GM10847 (cell line): ENCODE measurements around the gene BABAM2.

Experiments used
- POLR2A ChIP-seq: IDR thresholded peaks from 2 replicates; pipeline ENCODE4 v1.6.1; 2011; ENCODE audit not compliant: insufficient read length; ENCODE audit errors: extremely low read depth

Gene BABAM2

DNA sequence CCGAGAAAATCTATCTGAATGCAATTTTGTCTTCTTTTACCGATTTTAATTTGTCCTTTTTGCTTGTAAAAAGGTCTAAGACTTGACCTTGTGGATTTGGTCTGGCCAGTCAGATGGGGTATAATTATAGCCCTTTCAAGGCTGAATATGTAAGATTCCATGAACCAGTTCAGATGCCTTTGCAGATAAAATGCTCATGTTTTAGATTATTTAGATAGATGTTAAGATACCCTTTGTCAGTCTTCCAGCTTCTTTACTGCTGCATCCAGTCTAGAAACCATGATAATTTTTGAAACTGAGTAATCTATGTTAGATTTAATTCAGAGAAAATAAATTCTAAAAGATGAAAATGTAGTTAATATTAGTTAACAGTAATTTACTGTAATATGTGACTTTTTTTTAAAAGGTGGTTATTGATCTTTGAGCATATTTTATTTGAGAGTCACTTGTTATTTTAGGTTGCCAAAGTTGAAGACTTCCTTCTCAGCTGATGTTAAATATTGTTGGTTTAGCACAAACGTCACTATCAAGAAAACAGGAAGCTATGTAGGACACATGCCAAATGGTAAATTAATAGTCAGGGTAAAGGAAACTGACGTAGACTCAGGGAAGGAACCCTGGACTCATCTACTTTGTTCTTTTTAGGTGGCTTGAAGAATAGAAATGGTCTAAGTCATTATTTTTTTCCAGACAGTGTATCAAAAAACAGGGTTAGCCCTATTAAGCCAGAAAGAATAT, 29.8 kb downstream of the BABAM2 start:
- TF ChIP-seq POLR2A = no peak

DNA sequence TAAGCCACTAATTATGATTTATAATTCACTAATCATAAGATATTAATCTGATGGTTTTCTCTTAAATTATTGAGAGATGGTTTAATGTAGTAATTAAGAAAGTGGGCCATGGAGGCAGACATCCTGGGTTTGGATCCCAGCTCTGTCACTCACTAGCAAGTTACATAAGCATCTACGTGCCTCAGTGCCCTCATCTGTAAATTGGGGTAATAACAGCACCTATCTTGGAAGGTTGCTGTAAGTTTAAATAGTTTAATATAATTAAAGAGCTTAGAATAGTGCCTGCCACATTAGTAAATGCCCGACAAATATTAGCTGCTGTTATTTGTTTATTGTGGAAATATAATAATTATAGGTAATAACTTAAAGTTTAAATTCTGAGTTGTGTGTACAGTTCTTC, 30.9 kb downstream of the BABAM2 start:
- TF ChIP-seq POLR2A = no peak

DNA sequence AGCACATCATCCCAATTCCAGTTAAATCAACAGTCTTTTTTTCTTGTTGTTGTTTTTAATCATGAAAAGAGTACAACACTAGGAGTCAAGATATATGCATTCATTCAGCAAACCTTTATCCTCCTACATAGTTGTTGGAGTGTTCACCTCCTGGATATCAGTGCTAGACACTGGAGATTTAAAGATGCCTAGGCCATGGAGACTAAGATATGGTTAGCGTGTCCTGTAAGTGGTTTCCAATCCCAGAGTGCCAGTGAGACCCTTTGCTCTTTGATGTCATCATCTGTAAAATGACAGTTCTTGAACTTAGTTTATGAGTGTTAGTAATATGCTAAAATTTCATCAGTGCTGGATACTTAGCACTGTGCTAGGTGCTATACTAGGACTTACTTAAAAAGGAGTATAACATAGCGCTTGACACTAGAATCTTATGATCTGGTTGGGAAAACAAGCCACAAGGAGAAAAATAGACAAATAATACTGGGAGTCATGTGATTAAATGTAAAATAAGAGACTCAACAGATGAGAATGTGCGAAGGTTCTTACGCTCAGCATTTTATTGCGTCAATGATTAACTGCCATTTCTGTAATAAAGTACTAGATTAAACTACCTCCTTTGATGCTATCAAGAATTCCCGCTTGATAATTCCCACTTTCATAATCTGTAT, 31.5 kb downstream of the BABAM2 start:
- no peak for TF ChIP-seq POLR2A

DNA sequence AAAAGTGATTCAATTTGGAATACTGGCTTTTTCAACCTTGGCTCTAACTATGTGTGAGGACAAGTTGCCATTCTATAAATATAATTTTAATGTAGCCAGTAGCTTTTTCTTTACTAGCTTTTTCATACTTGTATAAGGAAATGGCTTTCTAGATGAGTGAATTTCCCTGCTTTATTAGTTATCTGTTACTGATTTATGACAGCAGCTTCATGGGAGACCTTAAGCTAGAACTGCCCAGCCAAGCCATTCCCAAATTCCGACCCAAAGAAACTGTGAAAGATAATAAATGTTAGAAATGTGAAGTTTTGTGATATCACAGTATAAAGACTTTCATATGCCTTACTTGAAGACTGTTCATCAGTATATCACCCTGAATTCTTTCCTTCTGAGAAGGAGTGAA, 32.3 kb downstream of the BABAM2 start:
- TF ChIP-seq POLR2A = no peak

DNA sequence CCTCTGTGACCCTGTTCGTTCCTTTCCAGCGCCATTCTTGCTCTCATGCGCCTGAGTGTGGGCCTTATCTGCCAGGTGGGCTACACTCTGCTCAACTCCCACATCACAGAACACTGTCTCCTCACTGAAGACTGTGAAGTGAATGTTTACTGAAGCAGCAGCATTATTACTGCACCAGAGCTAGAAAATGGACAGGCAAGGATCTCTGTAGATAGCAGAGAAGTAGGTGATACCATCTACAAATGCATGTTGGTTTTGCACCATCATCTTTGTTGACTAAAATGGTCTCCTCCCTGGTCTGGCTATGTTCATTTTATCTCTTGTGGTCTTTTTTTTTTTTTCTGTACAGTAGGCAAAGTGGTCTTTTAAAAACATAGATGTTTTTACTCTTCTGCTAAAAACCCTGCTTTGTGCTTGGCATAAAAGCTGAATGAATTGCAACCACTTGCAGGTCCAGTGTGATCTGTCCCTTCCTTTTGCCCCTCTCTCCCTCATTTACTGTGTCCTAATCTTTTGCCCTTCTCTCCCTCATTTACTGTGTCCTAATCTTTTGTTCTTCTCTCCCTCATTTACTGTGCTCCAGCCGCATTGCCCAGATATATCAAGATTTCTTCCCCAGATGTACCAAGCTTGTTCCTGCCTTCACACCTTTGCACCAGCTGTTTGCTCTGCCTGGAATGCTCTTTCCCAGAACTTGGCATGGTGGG, 35.4 kb downstream of the BABAM2 start:
- TF ChIP-seq POLR2A = no peak

DNA sequence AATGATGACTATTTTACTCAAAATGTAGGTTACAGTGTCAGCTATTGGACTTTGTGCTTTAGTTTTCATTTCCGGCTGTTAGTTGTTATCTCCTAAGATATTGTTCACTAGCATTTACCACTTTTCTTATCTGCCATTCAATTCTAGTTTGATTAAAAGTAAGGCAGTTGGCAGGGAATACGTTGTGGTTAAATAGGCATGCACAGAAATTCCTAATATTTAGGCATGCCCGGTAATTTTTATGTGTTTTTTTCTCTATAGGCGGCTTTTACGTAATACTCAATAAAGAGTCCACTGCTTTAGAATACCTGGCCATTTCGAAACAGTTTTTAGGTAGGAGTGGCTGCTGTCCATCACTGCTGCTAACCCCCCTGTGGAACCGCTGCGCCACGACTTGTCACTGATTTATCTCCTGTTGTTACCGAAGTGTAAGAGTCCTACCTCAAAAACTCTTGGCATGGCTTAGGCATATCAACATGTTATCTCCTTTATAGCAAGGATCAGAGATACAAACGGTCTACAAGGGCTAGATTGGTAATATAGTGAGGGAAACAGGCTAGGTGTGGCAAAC, 39.5 kb downstream of the BABAM2 start:
- TF ChIP-seq POLR2A = no peak

DNA sequence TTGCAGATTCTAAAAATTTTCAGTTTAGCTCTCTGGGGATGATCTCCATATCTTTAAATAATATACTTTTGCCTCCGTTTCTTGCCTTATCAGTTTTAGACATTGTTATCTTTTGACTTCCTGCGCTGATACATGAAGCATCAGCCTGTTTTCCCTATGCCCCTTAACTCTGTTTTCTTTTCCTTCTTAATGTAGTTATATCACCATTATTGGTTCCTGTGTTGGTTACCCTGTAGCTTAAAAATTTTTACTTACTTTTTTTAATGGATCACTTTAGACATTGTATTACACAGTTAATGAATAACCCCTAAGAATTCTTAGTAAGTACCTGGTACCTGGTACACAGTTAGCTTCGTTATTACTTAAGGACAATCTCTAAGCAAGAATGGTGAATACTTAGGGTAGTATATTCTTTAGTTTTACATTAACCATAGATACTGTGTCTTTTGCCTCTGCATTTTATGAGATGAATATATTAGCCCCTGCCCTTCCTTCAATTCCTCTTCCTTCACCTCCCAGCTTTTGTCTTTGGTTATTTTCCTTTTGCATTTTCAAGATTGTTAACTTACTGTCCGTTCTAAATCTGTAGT, 40.9 kb downstream of the BABAM2 start:
- TF ChIP-seq POLR2A = no peak

DNA sequence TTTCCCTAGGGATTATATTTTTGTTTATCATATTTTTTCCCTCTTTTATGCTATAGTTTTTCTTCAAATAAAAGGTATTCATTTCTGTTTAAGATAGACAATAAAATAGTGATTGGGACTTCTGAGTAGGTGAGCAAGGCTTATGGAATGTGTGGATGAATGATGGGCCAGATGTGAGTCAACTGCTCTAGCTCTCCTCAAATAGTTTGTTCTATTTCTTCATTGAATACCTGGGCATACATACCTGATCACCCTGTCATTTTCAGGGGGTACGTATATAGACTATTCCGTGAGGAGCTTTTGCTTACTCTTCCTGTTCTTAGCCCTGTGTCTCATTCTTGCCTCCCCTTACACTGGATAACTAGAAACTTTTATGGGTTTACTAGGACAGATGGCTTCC, 41.9 kb downstream of the BABAM2 start:
- TF ChIP-seq POLR2A = no peak

DNA sequence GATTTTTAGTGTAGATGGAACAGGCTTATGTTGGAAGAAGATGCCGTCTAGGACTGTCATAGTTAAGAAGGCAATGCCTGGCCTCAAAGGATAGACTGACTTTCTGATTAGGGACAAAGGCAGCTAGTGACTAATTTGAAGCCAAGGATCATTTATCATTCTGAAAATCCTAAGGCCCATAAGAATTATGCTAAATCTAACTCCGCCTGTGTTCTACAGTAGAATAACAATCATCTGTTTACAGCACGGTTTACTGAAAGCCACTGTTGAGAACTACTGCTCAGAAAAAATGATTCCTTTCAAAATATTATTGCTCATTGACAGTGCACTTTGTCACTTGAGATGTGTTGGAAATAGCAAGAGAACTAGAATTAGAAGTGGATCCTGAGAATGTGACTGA, 44.5 kb downstream of the BABAM2 start:
- TF ChIP-seq POLR2A = no peak

DNA sequence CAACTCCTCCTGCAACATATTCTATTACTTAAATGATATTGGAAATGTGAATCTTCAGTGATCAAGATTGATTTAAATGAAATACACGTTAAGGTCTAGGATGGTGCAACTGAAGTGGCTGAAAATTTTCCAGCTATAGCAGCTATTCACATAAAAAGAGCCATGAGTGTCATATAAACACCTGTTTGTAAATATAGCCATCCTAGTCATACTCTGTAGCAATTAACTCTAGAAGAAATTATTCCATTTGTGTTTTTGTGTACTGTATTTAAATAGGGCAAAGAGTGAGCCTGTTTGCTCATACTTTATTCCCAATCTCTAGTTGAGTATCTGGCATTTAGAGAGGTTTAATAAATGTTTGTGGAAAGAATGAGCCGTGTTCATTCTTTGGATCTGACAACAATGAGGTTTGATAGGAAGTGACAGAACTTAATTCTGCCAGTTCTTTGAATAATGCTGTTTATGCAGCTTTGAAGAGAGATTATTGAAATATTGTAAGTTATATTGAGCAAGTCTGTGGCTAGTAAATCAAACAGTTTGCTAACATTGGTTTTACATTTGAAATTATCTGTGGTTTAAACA, 49.7 kb downstream of the BABAM2 start:
- no peak for TF ChIP-seq POLR2A

DNA sequence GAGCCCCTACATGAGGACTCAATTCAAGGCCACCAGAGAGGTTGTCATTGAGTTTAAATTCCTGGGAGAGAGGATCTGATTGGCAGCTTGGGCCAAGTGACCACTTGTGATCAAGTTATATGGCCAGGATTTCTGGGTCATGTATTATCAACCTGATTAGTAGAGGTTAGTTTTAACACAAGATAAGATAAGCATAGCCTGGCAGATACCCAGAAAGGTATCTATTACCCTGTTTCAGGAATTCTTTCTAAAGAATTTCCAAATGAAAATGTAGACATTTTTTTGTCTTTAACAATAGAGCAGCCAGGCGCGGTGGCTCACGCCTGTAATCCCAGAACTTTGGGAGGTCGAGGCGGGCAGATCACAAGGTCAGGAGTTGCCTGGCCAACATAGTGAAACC, 50.5 kb downstream of the BABAM2 start:
- no peak for TF ChIP-seq POLR2A

DNA sequence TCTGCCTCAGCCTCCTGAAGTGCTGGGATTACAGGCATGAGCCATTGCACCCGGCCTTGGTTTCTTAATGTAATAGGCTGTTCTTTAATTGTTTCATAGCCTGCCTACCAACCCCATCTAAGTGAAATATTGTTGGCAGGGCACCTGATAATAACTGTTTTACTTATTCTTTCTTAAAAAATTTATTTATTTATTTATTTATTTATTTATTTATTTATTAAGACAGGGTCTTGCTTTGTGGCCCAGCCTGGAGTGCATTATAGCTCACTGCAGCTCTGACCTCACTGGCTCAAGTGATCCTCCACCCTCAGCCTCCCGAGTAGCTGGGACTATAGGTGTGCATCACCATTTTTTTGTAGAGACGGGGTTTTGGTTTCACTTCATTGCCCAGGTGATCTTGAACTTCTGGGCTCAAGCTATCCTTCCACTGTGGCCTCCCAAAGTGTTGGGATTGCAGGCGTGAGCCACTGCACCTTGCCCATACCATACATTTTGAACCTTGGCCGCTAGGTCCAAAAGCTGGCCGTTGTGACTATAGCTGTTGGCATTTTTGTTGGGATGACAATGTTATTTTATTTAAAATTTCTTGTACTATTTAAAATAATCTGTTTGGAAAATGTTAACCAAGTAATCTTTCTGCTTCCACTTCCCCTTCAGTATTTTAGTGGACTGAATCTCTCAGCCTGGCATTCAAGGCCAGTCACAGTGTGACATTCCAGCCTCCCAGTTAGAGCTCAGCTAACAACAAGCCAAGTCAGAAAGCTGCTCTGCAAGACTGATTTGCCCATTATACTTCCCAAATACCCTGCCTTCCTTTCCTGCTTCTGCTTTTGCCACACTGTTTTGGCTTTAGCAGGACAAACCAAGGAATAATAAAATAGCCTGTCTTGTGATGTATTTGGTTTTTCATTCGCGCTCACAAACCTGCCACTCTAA, 52.4 kb downstream of the BABAM2 start:
- TF ChIP-seq POLR2A = no peak

DNA sequence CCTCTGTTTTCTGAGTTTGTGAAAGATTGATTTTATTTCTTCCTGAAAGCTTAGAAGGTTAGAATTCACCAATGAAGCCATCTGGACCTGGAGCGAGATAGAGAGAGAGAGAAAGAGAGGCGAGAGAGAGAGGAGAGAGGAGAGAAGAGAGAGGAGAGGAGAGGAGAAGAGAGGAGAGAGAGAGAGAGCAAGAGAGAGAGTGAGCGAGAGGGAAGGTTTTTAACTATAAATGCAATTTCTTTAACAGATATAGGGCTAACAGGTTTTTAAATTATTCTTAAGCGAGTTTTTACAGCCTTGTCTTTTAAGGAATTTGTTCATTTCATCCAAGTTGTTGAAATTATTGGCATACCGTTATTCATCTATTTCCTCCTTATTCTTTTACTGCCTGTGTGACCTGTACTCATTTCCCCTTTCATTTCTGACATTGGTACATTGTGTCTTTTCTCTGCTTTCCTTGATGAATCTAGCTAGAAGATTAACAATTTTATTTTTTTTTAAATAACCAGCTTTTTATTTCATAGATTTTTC, 56.1 kb downstream of the BABAM2 start:
- no peak for TF ChIP-seq POLR2A

DNA sequence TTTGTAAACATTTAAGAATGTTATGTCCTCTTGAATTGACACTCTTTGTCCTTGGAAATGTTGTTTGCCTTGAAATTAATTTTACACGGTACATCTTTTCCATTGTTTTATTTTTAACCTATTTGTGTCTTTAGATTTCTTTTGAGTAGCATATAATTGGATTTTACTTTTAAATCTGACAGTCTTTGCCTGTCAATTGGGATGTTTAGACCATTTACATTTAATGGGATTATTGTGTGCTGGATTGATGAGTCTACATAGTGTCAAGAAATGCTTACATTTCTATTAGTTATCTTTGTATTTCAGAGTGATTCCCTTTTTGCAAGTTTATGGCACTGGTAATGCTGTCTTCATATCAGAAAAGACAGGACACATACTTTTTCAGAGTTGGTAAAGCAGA, 61.5 kb downstream of the BABAM2 start:
- no peak for TF ChIP-seq POLR2A
